HG03442 (cell line): Measurements from ENCODE around the gene HMCN2.
"Not testable (repeated sequence)": the region's sequence is repeated elsewhere in the genome, so short reads cannot be mapped to it uniquely, and the experiment has no call there.

Experiments used
- ATAC-seq: cut with Tn5 transposase; IDR thresholded peaks from one replicate; pipeline ENCODE4 v1.9.1; 2021; ENCODE audit warnings: mild to moderate bottlenecking, moderate library complexity; ENCODE audit not compliant: unreplicated experiment

The HMCN2 gene

DNA sequence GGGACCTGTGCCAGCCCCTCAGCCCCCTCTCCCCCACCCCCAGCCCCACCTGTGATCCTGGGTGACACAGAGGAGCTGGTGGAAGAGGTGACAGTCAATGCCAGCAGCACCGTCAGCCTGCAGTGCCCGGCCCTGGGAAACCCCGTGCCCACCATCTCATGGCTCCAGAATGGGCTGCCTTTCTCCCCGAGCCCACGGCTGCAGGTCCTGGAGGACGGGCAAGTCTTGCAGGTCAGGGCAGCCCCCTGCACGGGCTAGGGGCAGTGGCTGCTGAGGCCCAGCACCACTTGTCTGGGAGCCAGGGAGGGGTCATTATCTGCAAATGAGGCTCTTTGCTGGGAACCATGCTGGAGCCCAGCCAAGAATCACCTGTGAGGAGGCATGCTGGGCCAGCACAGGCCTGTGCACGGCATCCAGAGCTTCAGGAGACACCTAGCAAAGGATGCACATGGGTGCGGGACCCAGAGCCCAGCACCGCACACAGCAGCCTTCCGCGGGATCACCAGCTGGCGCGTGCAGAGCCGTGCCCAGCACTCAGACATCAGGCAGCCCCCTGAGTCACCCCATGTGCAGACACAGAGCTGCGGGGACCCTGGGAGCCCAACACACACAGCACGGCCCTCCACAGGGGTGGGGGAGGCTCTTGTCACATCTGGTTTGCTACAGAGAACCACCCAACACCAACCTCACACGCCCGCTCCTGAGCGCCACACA lies 117.2 kb downstream of the HMCN2 start:
- ATAC-seq, result no peak

GRCh38 chr9:130383350-130383715 lies 117.8 kb downstream of the HMCN2 start:
- no peak for ATAC-seq

DNA sequence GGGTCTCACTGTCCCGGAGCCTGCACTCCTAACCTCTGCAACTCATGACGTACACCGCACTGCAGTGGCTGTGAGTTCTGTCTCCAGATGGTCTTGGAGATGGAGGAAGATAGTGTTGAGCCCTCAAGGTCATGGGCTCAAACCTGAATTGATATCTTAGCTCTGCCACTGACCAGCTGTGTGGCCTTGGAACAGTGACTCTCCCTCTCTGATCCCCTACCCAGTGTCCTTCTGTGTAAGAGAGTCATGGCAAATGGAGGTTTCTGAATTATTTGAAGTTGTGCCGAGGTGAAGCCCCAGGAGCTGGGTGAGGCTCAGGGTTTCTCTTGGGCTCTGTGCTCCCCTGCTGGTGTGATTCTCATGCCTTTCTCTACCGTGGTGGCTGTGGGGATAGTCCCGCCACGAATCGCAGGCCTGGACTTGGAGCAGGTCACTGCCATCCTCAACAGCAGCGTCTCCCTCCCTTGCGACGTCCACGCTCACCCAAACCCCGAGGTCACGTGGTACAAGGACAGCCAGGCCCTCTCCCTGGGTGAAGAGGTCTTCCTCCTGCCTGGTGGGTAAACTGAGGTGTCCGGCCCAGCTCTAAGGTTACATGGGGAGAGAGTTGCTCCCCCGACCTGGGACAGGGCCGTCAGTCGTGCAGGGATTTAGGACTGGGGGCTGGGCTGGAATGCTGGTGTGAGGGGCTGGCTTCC lies 118.6 kb downstream of the HMCN2 start:
- no peak for ATAC-seq

DNA sequence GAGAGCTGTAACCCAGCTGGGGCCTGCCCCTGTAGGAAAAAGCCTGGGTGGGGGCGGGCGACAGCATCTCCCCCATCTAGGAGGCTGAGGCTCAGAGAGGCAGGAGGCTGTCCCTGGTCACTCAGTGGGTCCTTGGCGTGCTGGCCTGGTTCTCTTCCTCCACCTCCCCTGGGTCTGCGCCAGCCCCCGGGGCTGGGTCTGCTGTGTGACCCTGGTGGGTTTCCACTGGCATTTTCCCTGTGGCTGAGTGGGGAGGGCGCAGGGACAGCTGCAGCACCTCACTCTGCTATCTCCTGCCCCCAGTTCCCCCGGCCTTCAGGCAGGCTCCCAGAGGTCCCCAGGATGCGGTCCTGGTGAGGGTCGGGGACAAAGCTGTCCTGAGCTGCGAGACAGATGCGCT lies 119.7 kb downstream of the HMCN2 start:
- no peak for ATAC-seq

GRCh38 chr9:130387398-130387797 lies 121.8 kb downstream of the HMCN2 start:
- ATAC-seq, result no peak

DNA sequence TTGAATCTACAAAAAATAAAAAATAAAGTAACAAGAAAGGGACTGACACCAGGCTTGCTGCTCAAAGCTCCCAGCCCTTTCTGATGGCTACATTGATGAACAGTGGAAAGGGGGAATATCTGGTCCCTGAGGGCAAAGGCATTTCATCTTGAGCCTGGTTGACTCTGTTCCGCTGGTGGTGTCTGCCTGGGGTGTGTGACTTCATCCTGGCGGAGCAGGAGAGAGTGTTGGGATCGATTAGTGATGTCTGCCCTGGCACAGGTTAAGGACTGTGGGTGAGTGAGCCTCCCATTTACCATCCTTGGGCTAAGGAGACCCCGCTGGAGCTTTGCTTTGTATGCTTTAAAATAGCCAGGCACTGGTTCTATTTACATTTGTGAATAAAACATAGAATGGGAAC lies 122.3 kb downstream of the HMCN2 start:
- ATAC-seq, result no peak

GRCh38 chr9:130390390-130390789 lies 124.8 kb downstream of the HMCN2 start:
- no peak for ATAC-seq

GRCh38 chr9:130390986-130391385 lies 125.4 kb downstream of the HMCN2 start:
- no peak for ATAC-seq

DNA sequence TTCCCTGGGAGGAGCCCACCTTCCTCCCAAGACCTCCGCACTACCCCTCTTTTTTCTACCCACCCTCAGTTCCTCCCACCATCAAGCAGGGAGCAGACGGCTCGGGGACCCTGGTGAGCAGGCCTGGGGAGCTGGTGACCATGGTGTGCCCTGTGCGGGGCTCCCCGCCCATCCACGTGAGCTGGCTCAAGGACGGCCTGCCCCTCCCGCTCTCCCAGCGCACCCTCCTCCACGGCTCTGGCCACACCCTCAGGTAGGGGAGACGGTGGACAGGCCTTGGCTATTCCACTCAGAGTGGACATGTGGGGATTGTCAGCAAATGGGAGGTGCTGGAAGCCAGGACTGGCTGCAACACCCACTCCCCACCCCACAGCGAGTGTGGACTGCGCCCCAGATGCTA lies 126.3 kb downstream of the HMCN2 start:
- no peak for ATAC-seq

DNA sequence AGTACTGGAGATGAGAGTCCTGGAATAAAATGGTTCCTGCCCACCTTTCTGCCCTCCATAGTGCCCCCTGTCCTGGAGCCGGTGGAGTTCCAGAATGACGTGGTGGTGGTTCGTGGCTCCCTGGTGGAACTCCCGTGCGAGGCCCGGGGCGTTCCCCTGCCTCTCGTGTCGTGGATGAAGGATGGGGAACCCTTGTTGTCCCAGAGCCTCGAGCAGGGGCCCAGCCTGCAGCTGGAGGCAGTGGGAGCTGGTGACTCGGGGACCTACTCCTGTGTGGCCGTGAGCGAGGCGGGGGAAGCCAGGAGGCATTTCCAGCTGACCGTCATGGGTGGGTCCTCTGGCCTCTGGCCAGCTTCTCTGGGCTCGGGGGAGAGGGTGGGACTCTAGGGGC lies 128.1 kb downstream of the HMCN2 start:
- ATAC-seq, result no peak

DNA sequence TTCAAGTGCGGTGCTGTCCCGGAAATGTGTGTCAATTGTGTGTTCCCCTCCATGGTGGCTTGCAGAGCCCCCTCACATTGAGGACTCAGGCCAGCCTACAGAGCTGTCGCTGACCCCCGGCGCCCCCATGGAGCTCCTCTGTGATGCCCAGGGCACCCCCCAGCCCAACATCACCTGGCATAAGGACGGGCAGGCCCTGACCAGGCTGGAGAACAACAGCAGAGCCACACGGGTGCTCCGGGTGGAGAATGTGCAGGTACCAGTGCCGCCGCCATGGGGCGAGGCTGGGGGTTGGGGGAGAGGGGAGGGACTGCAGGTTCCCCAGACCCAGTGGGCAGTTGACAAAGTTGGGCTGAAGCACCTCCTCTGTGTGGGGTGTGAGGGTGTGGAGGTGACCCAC lies 128.8 kb downstream of the HMCN2 start:
- ATAC-seq, result no peak

GRCh38 chr9:130394814-130395470 lies 129.4 kb downstream of the HMCN2 start:
- ATAC-seq, result no peak

GRCh38 chr9:130395810-130396435 lies 130.4 kb downstream of the HMCN2 start:
- ATAC-seq, result no peak

DNA sequence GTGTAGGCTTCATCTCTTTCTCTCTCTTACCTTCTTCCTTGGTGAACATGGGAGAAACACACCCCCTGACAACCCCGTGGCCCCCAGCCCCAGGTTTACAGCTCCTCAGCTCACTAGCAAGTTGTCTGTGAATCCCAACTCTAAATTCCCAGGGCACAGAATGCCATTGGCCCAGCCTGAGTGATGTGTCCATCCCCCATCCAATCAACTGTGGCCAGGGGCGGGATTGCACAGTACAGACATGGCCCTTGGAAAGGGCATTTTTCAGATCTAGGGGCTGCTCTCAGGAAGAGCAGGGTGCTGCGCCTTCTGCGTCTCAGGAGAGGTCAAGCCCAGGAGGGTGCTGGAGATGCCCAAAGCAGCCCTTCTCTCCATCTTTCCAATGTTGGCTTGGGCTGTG lies 131.0 kb downstream of the HMCN2 start:
- no peak for ATAC-seq

- no peak for ATAC-seq
Observed at GRCh38 chr9:130398487-130399240, 133.1 kb downstream of the HMCN2 start.

GRCh38 chr9:130399768-130400167 lies 134.2 kb downstream of the HMCN2 start:
- no peak for ATAC-seq

DNA sequence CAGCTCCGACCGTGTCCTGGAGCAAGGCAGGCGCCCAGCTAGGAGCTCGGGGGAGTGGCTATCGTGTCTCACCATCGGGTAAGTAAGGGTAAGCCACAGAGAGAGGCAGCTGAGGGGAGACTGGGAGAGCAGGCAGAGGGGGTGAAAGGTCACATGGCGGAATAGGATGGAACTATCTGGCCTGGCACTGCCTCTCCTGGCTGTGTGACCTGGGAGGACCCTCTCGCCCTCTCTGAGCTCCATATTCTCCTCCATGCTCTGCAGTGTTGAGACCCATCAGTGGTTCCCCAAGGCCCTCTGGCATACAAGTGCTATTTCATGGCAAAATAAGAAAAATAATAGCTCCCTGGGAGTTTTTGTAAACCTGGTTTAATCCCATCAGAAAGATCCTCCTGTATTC lies 135.3 kb downstream of the HMCN2 start:
- ATAC-seq, result no peak

GRCh38 chr9:130401742-130402141 lies 136.2 kb downstream of the HMCN2 start:
- not testable (repeated sequence) for ATAC-seq

DNA sequence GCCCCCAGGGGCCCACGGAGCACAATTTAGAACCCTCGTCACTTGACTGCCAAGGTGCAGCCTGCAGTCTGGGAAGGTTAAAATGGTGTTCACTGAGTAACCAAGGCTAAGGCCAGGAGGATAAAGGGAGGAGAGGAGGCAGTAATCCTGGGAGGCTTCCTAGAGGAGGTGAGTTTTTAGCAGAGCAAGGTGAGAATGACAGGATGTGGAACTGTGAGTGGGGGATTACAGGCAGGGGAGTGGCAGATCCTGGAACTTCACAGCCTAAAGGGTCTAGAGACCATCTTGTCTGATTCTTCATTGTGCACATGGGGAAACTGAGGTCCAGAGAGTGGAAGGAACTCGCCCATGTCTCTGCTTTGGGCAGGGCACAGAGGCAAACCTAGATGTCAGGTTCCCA lies 136.7 kb downstream of the HMCN2 start:
- no peak for ATAC-seq

GRCh38 chr9:130402645-130403440 lies 137.3 kb downstream of the HMCN2 start:
- no peak for ATAC-seq
